K562 (cell line): Measurements from ENCODE around the gene HEXIM1.

Source experiments
- CHD1 ChIP-seq: fragments of 200-600 bp; sonication (generic); IDR thresholded peaks from one replicate; pipeline ENCODE4 v1.6.1; 2012; ENCODE audit warnings: mild to moderate bottlenecking, moderate library complexity, low read length, inconsistent platforms
- HMG20A ChIP-seq: fragments of 450-650 bp; formaldehyde crosslinking; conservative IDR thresholded peaks from 2 replicates; pipeline ENCODE4 v1.4.0; 2020; ENCODE audit warnings: mild to moderate bottlenecking, mixed read lengths
- NRF1 ChIP-seq, 2 experiments: fragments of 450-650 bp; IDR thresholded peaks in 1 of 2; conservative IDR thresholded peaks in 1 of 2; 2 replicates each; pipeline ENCODE4 v1.6.1; 2014; ENCODE audit warnings: mild to moderate bottlenecking in 2 of 2
- POLR2A ChIP-seq: fragments of 450-650 bp; conservative IDR thresholded peaks from 2 replicates; pipeline ENCODE4 v1.6.1; 2016
- THRAP3 ChIP-seq: fragments of 450-650 bp; IDR thresholded peaks from 2 replicates; pipeline ENCODE4 v1.6.1; 2016; ENCODE audit warnings: mild to moderate bottlenecking, inconsistent platforms, borderline replicate concordance
- ZBTB1 ChIP-seq: sonication (generic); formaldehyde crosslinking; IDR thresholded peaks from 2 replicates; pipeline ENCODE4 v1.8.1; 2023; ENCODE audit warnings: missing genetic modification reagents, low read depth, mild to moderate bottlenecking, borderline replicate concordance
- ZBTB11 ChIP-seq, 3 experiments: fragments of 200-800 bp in 1 of 3; fragments of 250-450 bp in 1 of 3; fragments of 450-650 bp in 1 of 3; sonication (Bioruptor Pico) in 1 of 3; sonication (Bioruptor generic) in 1 of 3; formaldehyde crosslinking in 1 of 3; IDR thresholded peaks; 2 replicates each; pipeline versions ENCODE4 v1.6.1 to v1.8.0; 2016 to 2022; ENCODE audit warnings: mild to moderate bottlenecking in 2 of 3, missing genetic modification characterization in 2 of 3, missing compliant biosample characterization in 1 of 3, moderate library complexity in 1 of 3
- ZBTB34 ChIP-seq: fragments of 250-450 bp; sonication (Bioruptor Pico); IDR thresholded peaks from 2 replicates; pipeline ENCODE4 v1.8.0; 2021; ENCODE audit warnings: mild to moderate bottlenecking, moderate library complexity
- ZNF253 ChIP-seq: fragments of 250-450 bp; sonication (Bioruptor Pico); conservative IDR thresholded peaks from 2 replicates; pipeline ENCODE4 v1.6.1; 2021; ENCODE audit warnings: mild to moderate bottlenecking

GRCh38 chr17:45146166-45146565, 2.1 kb upstream of the HEXIM1 start:
- no peak for TF ChIP-seq CHD1
- TF ChIP-seq ZNF253 (CRISPR knock-in tag): no peak
- no peak for TF ChIP-seq THRAP3
- no peak for TF ChIP-seq ZBTB1 (CRISPR knock-in tag)
- TF ChIP-seq ZBTB11 (CRISPR knock-in tag; IDR thresholded peaks at IDR 0.05): no peak
- TF ChIP-seq POLR2A: no peak
- no peak for TF ChIP-seq ZBTB34 (CRISPR knock-in tag)
- TF ChIP-seq NRF1 (conservative IDR thresholded peaks at IDR 0.05 in 1 of 2, IDR thresholded peaks at IDR 0.05 in 1 of 2): no peak
- no peak for TF ChIP-seq HMG20A (CRISPR knock-in tag)
